Measurements from ENCODE around the gene ARSG. TPM values are rescaled to one million over a fixed set of nuclear protein-coding genes. Genes with fewer than 3 reads are reported as not detected.

ARSG gene
- total and polyA plus RNA-seq, 2 of the 13 experiments (the other 11 are each of a cell fraction or from before 2014, with no cell fraction given): 3.7 to 15.2 TPM

- TF ChIP-seq AGO1 (IDR thresholded peaks at IDR 0.05; ENCODE audit: low read depth, low read length, poor library complexity, severe bottlenecking): peak; percentile 3
- no peak for TF ChIP-seq REST (IDR thresholded peaks at IDR 0.05; ENCODE audit: borderline replicate concordance in 1 of 2, low read depth in 1 of 2, low read length in 2 of 2)
- no peak for TF ChIP-seq SIX4 (CRISPR knock-in tag; IDR thresholded peaks at IDR 0.05)
- 0 out of 2 replicates have a peak, but pooled peaks have one; percentile 11 for TF ChIP-seq ZNF333 (CRISPR knock-in tag; IDR thresholded peaks at IDR 0.05; ENCODE audit: borderline replicate concordance)
- no peak for TF ChIP-seq KMT2B (CRISPR knock-in tag; IDR thresholded peaks at IDR 0.05)
- TF ChIP-seq ZSCAN29 (CRISPR knock-in tag; conservative IDR thresholded peaks at IDR 0.05): no peak
- no peak for TF ChIP-seq FOXO4 (CRISPR knock-in tag; conservative IDR thresholded peaks at IDR 0.05)
Observed at GRCh38 chr17:68457168-68457538, 165.9 kb downstream of the ARSG start, which contains the start of gene WIPI1 (continued).
